ENCODE results near the gene CNTNAP1. TPM values are rescaled to one million over a fixed set of nuclear protein-coding genes. Genes with fewer than 3 reads are reported as not detected.

Gene CNTNAP1
- total and polyA plus RNA-seq, 9 of the 15 experiments (the other 6 are each of a cell fraction or from before 2014, with no cell fraction given) = 0.10 to 1.8 (median 0.62) TPM

DNA sequence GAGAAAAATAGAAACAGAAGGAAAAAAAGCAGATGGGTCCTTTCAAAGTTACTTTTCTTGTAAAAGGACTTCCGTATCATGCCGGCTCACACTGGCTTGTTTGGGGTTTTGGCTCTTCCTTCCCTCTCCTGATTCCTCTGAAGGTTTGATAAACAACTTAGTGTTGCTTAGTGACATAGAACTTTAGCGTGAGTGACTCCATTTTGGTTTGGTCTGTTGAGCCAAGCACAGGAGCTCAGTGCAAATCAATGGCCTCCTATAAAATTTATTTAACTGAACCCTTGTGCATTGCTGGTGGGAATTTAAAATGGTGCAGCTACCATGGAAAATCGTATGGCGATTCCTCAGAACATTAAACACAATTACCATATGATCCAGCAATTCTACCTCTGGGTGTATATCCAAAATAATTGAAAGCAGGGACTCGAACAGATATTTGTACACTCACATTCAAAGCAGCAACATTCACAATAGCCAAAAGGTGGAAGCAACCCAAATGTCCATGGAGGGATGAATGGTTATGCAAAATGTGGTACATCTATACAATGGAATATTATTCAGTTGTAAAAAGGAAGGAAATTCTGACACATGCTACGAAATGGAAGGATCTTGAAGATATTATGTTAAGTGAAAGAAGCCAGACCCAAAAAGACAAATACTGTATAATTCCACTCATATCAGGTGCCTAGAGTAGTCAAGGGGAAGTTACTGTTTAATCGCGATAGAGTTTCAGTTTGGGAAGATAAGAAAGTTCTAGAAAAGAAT lies 24.3 kb upstream of the CNTNAP1 start (continued):
- TF ChIP-seq, protein P1, sequence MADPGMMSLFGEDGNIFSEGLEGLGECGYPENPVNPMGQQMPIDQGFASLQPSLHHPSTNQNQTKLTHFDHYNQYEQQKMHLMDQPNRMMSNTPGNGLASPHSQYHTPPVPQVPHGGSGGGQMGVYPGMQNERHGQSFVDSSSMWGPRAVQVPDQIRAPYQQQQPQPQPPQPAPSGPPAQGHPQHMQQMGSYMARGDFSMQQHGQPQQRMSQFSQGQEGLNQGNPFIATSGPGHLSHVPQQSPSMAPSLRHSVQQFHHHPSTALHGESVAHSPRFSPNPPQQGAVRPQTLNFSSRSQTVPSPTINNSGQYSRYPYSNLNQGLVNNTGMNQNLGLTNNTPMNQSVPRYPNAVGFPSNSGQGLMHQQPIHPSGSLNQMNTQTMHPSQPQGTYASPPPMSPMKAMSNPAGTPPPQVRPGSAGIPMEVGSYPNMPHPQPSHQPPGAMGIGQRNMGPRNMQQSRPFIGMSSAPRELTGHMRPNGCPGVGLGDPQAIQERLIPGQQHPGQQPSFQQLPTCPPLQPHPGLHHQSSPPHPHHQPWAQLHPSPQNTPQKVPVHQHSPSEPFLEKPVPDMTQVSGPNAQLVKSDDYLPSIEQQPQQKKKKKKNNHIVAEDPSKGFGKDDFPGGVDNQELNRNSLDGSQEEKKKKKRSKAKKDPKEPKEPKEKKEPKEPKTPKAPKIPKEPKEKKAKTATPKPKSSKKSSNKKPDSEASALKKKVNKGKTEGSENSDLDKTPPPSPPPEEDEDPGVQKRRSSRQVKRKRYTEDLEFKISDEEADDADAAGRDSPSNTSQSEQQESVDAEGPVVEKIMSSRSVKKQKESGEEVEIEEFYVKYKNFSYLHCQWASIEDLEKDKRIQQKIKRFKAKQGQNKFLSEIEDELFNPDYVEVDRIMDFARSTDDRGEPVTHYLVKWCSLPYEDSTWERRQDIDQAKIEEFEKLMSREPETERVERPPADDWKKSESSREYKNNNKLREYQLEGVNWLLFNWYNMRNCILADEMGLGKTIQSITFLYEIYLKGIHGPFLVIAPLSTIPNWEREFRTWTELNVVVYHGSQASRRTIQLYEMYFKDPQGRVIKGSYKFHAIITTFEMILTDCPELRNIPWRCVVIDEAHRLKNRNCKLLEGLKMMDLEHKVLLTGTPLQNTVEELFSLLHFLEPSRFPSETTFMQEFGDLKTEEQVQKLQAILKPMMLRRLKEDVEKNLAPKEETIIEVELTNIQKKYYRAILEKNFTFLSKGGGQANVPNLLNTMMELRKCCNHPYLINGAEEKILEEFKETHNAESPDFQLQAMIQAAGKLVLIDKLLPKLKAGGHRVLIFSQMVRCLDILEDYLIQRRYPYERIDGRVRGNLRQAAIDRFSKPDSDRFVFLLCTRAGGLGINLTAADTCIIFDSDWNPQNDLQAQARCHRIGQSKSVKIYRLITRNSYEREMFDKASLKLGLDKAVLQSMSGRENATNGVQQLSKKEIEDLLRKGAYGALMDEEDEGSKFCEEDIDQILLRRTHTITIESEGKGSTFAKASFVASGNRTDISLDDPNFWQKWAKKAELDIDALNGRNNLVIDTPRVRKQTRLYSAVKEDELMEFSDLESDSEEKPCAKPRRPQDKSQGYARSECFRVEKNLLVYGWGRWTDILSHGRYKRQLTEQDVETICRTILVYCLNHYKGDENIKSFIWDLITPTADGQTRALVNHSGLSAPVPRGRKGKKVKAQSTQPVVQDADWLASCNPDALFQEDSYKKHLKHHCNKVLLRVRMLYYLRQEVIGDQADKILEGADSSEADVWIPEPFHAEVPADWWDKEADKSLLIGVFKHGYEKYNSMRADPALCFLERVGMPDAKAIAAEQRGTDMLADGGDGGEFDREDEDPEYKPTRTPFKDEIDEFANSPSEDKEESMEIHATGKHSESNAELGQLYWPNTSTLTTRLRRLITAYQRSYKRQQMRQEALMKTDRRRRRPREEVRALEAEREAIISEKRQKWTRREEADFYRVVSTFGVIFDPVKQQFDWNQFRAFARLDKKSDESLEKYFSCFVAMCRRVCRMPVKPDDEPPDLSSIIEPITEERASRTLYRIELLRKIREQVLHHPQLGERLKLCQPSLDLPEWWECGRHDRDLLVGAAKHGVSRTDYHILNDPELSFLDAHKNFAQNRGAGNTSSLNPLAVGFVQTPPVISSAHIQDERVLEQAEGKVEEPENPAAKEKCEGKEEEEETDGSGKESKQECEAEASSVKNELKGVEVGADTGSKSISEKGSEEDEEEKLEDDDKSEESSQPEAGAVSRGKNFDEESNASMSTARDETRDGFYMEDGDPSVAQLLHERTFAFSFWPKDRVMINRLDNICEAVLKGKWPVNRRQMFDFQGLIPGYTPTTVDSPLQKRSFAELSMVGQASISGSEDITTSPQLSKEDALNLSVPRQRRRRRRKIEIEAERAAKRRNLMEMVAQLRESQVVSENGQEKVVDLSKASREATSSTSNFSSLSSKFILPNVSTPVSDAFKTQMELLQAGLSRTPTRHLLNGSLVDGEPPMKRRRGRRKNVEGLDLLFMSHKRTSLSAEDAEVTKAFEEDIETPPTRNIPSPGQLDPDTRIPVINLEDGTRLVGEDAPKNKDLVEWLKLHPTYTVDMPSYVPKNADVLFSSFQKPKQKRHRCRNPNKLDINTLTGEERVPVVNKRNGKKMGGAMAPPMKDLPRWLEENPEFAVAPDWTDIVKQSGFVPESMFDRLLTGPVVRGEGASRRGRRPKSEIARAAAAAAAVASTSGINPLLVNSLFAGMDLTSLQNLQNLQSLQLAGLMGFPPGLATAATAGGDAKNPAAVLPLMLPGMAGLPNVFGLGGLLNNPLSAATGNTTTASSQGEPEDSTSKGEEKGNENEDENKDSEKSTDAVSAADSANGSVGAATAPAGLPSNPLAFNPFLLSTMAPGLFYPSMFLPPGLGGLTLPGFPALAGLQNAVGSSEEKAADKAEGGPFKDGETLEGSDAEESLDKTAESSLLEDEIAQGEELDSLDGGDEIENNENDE (IDR thresholded peaks at IDR 0.05; ENCODE audit: low read depth, low read length) = no peak
- TF ChIP-seq SAFB (IDR thresholded peaks at IDR 0.05; ENCODE audit: borderline replicate concordance, low read depth, low read length) (no peak), MAFF (IDR thresholded peaks at IDR 0.05; ENCODE audit: low read length) (no peak), ZNF584 (CRISPR knock-in tag; IDR thresholded peaks at IDR 0.05; ENCODE audit: low read depth) (no peak), ZNF696 (CRISPR knock-in tag; conservative IDR thresholded peaks at IDR 0.05) (no peak), EGR1 (conservative IDR thresholded peaks at IDR 0.05) (no peak), ZNF124 (CRISPR knock-in tag; IDR thresholded peaks at IDR 0.05) (no peak), NR4A1 (CRISPR knock-in tag; IDR thresholded peaks at IDR 0.05) (no peak), NR4A1 (tag; IDR thresholded peaks at IDR 0.05) (peak; percentile 44; the same call in 1 of the 2 replicates), SREBF2 (CRISPR knock-in tag; IDR thresholded peaks at IDR 0.05) (no peak)
- TF ChIP-seq, protein P2, sequence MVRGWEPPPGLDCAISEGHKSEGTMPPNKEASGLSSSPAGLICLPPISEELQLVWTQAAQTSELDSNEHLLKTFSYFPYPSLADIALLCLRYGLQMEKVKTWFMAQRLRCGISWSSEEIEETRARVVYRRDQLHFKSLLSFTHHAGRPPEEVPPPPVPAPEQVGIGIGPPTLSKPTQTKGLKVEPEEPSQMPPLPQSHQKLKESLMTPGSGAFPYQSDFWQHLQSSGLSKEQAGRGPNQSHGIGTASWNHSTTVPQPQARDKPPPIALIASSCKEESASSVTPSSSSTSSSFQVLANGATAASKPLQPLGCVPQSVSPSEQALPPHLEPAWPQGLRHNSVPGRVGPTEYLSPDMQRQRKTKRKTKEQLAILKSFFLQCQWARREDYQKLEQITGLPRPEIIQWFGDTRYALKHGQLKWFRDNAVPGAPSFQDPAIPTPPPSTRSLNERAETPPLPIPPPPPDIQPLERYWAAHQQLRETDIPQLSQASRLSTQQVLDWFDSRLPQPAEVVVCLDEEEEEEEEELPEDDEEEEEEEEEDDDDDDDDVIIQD (CRISPR knock-in tag; IDR thresholded peaks at IDR 0.05) = no peak

All from K562 (cell line).